ENCODE results near the gene DSCAML1. TPM values are rescaled to one million over a fixed set of nuclear protein-coding genes. Genes with fewer than 3 reads are reported as not detected.

The DSCAML1 gene
- total RNA-seq, 1 donor from 2014 or later = not detected

DNA sequence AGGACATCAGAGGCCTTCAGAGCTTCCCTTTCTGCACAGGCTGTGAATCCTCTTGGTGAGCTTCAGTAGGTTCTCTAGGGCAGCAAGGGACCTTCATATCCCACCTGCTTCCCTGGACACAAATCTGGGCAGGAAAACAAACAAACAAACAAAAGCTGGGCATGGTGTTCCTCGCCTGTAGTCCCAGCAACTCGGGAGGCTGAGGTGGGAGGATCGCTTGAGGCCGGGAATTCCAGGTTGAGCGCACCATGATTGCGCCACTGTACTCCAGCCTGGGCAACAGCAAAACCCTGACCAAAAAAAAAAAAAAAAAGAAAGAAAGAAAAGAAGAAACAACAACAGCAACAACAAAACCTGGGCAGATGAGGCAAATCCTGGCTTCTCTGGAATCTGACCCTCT lies 376.4 kb downstream of the DSCAML1 start:
- DNase-seq (ENCODE audit: extremely low spot score, unreplicated experiment) = no peak
- Mint-ChIP-seq H3K36me3 (ENCODE audit: unreplicated experiment) (no peaks in the 10 kb centered on the region), H3K9me3 (ENCODE audit: unreplicated experiment) (no peaks in the 10 kb centered on the region), H3K4me3 (ENCODE audit: unreplicated experiment) (no peak overlapping the region), H3K4me1 (ENCODE audit: unreplicated experiment) (no peaks in the 10 kb centered on the region), H3K27ac (ENCODE audit: unreplicated experiment) (no peak overlapping the region), H3K27me3 (ENCODE audit: unreplicated experiment) (peaks cover 16% of the 10 kb centered on the region)
- TF ChIP-seq CTCF (IDR thresholded peaks at IDR 0.05) = no peak

- H3K9me3 Mint-ChIP-seq (ENCODE audit: unreplicated experiment) = no peaks in the 10 kb centered on the region
- H3K36me3 Mint-ChIP-seq (ENCODE audit: unreplicated experiment) = no peaks in the 10 kb centered on the region
- no peak overlapping the region for H3K27ac Mint-ChIP-seq (ENCODE audit: unreplicated experiment)
- TF ChIP-seq CTCF (IDR thresholded peaks at IDR 0.05) = no peak
- no peak overlapping the region for H3K4me3 Mint-ChIP-seq (ENCODE audit: unreplicated experiment)
- H3K4me1 Mint-ChIP-seq (ENCODE audit: unreplicated experiment) = no peaks in the 10 kb centered on the region
- DNase-seq (ENCODE audit: extremely low spot score, unreplicated experiment) = no peak
- peaks cover 16% of the 10 kb centered on the region for H3K27me3 Mint-ChIP-seq (ENCODE audit: unreplicated experiment)
Observed at GRCh38 chr11:117420143-117420485, 376.9 kb downstream of the DSCAML1 start.

DNA sequence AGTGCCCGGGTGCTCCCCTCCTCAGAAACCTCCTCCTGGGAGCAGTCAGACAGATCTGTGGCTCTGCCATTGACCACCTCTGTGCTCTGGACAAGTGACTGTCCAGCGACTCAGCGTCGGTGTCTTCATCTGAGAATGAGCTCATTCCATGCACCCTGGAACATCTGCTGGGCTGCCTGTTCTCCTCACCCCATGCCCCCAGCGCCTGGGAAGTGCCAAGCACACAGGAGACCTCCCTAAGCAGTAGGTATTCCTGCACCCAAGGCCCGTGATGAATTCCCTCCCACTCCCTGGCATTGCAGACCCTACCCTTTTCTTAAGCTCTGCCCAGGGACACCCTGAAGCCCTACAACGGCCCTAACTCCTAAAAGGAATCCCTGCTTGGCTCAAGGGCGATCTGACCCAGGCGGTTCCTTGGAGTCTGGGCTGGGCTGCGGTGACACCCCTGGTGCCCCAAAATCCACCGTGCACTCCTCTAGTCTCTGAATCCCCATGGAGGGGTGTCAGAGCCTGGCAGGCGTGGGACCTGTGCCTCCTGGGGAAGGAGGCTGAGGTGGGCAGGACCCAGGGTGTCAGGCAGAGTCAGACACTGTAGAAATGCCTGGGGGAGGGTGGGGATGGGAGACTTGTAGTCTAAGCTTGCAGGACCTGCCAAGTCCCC lies 377.4 kb downstream of the DSCAML1 start:
- Mint-ChIP-seq H3K27me3 (ENCODE audit: unreplicated experiment) (peaks cover 11% of the 10 kb centered on the region), H3K27ac (ENCODE audit: unreplicated experiment) (no peak overlapping the region), H3K36me3 (ENCODE audit: unreplicated experiment) (no peaks in the 10 kb centered on the region), H3K4me3 (ENCODE audit: unreplicated experiment) (no peak overlapping the region), H3K9me3 (ENCODE audit: unreplicated experiment) (no peaks in the 10 kb centered on the region), H3K4me1 (ENCODE audit: unreplicated experiment) (no peaks in the 10 kb centered on the region)
- TF ChIP-seq CTCF (IDR thresholded peaks at IDR 0.05) = no peak
- DNase-seq (ENCODE audit: extremely low spot score, unreplicated experiment) = no peak

DNA sequence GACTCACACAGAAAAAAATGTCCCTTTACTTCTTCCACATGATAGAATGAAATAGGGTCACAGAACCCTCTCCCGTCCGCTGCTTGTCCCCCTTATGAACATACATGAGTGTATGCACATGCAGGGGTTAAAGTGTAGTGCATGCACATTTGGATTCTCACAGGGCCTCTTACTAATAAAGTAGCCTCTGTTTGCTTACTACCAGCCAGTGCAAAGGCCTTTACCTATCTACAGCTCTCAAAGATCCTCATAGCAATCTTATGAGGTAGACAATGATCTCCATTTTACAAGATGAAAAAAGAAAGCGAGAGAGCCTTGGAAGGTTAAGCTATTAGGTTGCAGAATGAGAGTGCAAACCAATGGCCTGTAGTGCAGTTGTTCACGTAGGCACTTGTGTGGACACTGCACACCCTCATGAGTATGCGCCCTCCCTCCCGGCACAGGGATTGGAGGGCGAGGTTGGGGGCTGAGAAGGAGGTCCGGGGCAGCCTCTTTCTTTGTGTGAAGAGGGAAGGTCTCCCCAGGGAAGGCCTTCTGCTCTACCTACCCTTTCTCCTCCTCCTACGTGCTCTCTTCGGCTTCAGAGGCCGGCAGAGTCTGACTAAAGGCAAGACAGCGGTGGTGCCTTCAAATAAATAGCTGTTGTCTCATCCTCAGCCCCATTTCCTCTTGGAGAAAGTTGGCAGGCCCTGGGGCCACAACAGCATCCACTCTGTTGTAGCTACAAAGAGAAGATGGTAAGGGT lies 378.1 kb downstream of the DSCAML1 start:
- DNase-seq (ENCODE audit: extremely low spot score, unreplicated experiment) = no peak
- no peak for TF ChIP-seq CTCF (IDR thresholded peaks at IDR 0.05)
- H3K27me3 Mint-ChIP-seq (ENCODE audit: unreplicated experiment) = peaks cover 7% of the 10 kb centered on the region
- H3K4me1 Mint-ChIP-seq (ENCODE audit: unreplicated experiment) = no peaks in the 10 kb centered on the region
- no peak overlapping the region for H3K27ac Mint-ChIP-seq (ENCODE audit: unreplicated experiment)
- no peak overlapping the region for H3K4me3 Mint-ChIP-seq (ENCODE audit: unreplicated experiment)
- H3K9me3 Mint-ChIP-seq (ENCODE audit: unreplicated experiment) = no peaks in the 10 kb centered on the region
- peaks cover under 1% of the 10 kb centered on the region for H3K36me3 Mint-ChIP-seq (ENCODE audit: unreplicated experiment)

- Mint-ChIP-seq H3K27ac (ENCODE audit: unreplicated experiment) (no peak overlapping the region), H3K36me3 (ENCODE audit: unreplicated experiment) (peaks cover 4% of the 10 kb centered on the region), H3K27me3 (ENCODE audit: unreplicated experiment) (peaks cover 4% of the 10 kb centered on the region), H3K4me3 (ENCODE audit: unreplicated experiment) (no peak overlapping the region), H3K4me1 (ENCODE audit: unreplicated experiment) (no peaks in the 10 kb centered on the region), H3K9me3 (ENCODE audit: unreplicated experiment) (no peaks in the 10 kb centered on the region)
- no peak for TF ChIP-seq CTCF (IDR thresholded peaks at IDR 0.05)
- DNase-seq (ENCODE audit: extremely low spot score, unreplicated experiment) = no peak
Observed at GRCh38 chr11:117417856-117418255, 379.2 kb downstream of the DSCAML1 start.
